ENCODE results near the gene ZBTB34.
A peak's percentile ranks its signal among the peaks of the same experiment; 100 is the strongest.

The ZBTB34 gene

DNA sequence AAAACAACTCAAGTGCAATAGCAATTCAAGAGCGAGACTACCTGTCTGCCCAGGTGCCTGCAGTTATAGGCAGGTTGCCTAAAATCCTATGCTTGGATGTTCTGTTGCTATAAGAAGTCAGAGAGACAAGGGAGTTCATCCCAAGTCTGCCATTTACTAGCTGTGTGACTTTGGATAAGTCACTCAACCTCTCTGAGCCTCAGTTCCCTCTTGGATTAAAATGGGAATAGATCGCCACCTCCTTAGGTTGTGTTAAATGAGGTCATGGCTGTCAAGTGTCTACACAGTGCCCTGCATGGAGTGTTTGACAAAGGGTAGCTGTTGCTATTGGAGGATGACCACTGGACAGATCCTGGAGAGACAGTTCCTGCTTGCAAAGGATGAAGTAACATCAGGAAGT, 1.3 kb upstream of the ZBTB34 start:
- DNase-seq (ENCODE audit: low spot score) = no peak
- no peak overlapping the region for H3K27ac ChIP-seq
- CTCF ChIA-PET = interaction anchor here (0.8 to 2.0 kb wide), 7 partner anchors 10 to 55 kb away, joined by 3 to 7 read pairs (median 4); partner anchors contain the start of gene RALGPS1
- TF ChIP-seq, protein P1, sequence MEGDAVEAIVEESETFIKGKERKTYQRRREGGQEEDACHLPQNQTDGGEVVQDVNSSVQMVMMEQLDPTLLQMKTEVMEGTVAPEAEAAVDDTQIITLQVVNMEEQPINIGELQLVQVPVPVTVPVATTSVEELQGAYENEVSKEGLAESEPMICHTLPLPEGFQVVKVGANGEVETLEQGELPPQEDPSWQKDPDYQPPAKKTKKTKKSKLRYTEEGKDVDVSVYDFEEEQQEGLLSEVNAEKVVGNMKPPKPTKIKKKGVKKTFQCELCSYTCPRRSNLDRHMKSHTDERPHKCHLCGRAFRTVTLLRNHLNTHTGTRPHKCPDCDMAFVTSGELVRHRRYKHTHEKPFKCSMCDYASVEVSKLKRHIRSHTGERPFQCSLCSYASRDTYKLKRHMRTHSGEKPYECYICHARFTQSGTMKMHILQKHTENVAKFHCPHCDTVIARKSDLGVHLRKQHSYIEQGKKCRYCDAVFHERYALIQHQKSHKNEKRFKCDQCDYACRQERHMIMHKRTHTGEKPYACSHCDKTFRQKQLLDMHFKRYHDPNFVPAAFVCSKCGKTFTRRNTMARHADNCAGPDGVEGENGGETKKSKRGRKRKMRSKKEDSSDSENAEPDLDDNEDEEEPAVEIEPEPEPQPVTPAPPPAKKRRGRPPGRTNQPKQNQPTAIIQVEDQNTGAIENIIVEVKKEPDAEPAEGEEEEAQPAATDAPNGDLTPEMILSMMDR (conservative IDR thresholded peaks at IDR 0.05; ENCODE audit: low read depth) = no peak
- POLR2A ChIA-PET (ENCODE audit: low non-redundant PET) = no interaction called here

DNA sequence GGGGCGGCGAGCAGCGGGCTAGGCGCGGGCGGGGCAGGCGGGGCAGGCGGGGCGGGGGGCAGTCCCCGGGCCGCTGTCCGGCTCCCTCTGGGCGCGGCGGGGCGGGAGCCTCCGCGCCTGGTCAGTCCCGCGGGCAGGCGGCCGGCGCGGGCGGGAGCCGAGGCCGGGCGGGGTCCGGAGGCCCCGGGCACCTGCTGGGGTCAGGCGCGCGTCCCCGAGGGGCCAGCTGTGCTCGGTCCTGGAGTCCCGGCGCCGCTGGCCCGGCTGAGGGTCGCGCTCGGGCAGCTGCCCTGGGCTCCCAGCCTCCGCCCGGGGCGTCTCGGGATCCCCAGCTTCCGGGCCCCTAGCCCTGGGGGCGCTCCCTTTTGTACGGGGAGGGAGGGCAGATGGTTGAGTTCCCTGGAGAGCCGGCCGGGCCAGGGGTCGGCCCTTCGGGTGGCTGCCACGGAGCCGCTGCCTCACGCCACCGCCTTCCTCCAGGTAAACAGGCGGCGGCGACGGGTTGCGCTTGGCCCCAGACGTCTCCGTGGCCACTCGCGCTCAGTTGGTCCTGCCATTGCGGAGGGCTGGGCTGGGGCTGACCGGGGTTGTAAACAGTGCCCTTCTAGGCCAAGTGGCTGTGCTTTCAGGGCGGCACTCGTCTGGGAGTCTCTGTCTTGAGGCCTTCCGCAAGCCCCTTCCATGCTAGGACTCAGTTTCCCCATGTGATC, 473 bp downstream of the ZBTB34 start:
- CTCF ChIA-PET = interaction anchor here (0.6 to 2.0 kb wide), 5 partner anchors 8 to 97 kb away, joined by 3 to 6 read pairs (median 4); no protein-coding TSS in a partner anchor
- H3K27ac ChIP-seq = peak overlapping the region; percentile 79
- POLR2A ChIA-PET (ENCODE audit: low non-redundant PET) = no interaction called here
- peak; percentile 42 for DNase-seq (ENCODE audit: low spot score)
- TF ChIP-seq, protein P1 (conservative IDR thresholded peaks at IDR 0.05; ENCODE audit: low read depth) = no peak

DNA sequence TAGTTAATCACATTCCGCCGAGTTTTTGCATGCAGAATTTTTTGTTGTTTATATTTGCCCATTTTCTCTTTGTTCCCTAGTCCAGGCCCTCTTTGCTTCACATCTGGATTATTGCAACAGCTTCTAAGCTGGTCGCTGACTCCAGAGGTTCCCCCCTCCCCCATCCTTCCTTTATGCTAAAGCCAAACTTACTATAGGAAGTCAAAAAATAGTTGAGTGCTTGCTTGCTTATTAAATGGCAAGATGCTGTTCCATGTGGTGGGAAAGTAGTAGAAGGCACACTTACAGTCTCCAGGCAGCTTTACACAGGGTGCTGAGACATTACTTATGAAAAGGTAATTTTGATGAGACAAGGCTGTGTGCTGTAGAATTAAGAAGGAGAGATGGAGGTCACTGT, 1.3 kb downstream of the ZBTB34 start:
- POLR2A ChIA-PET (ENCODE audit: low non-redundant PET) = no interaction called here

DNA sequence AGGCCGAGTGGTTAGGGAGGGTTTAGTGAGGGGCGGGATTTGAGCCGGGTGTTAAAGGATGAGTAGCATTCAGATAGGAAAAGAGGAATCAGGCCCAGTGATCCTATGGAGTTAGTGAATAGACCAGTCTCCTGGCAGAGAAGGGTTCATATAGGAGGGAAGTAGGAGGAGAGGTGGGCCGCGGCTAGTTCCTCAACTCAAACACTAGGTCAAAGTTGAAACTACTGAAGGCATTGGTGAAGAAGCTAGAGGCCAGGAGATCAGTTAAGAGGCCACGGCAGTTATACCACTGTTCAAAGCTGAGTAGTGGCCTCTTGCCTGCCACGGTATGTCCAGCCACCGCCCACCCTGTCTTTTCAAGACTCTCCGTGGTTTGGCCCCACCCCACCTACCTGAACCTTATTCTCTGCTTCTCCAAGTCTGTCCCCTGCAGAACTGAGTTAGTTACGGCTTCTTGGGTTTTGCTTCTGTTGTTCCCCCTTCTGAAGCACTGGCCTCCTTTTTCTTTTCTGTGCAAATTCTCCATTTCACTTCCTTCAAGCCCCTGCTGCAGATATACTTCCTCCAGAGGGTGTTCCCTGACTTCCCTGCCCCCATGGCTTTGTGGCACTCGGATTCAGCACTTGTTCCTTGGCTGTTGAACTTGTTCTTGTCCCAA, 1.8 kb downstream of the ZBTB34 start:
- POLR2A ChIA-PET (ENCODE audit: low non-redundant PET) = interaction anchor here (0.6 kb wide), 1 partner anchor 1328 kb away, joined by 6 read pairs; no protein-coding TSS in a partner anchor
- CTCF ChIA-PET = interaction anchor here (0.5 to 1.2 kb wide), 4 partner anchors 11 to 718 kb away, joined by 3 to 6 read pairs (median 5); no protein-coding TSS in a partner anchor
- no peak for DNase-seq (ENCODE audit: low spot score)

More for the DNA sequence above, 1.3 kb downstream of the ZBTB34 start:
- CTCF ChIA-PET = interaction anchor here (0.9 to 1.2 kb wide), 2 partner anchors 7 to 11 kb away, joined by 3 to 6 read pairs; no protein-coding TSS in a partner anchor
- TF ChIP-seq, protein P1 (conservative IDR thresholded peaks at IDR 0.05; ENCODE audit: low read depth) = no peak
- H3K27ac ChIP-seq = no peak overlapping the region
- no peak for DNase-seq (ENCODE audit: low spot score)

DNA sequence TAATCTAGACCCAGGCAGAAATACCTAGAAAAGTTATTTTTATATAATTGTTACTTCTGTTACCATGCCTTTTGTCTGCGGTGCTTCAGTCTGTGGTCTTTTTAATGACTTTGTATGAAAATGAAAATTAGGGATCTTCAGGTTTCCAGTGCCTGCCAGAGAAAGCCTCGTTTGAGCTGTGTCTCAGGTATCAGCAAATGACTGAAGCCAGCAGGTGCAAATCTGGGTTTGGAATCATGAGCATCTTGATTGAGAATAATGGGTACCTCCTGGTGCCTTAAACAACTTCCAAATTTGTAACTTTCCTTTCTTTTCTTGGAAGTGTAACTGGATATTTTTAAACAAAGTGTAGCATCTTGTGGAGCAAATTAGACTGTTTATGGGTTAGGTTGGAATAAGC, 4.3 kb downstream of the ZBTB34 start:
- CTCF ChIA-PET = interaction anchor here (0.7 kb wide), 1 partner anchor 251 kb away, joined by 3 read pairs; the partner anchor contains the start of gene LMX1B

More for the DNA sequence above, 1.8 kb downstream of the ZBTB34 start:
- TF ChIP-seq, protein P1 (conservative IDR thresholded peaks at IDR 0.05; ENCODE audit: low read depth) = no peak
- no peak overlapping the region for H3K27ac ChIP-seq

DNA sequence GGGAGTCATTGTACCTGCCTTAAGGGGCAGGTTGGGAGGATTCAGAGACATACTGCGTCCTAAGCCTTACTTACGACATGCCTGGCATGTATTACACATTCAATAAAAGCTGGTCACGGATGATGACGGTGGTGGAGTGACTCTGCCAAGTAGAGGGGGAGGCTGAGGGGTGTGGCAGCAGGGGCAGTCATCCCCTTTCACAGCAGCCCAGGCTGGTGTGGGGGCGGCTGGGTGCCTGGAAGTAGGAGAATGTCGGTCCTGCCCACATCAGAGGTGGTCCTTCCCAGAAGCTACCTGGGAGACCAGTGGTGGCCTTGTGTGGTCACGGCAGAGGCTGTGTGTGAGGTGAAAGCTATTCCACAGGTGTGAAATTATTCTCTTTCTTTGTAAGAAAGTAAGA, 8.9 kb downstream of the ZBTB34 start:
- TF ChIP-seq, protein P1 (conservative IDR thresholded peaks at IDR 0.05; ENCODE audit: low read depth) = no peak
- POLR2A ChIA-PET (ENCODE audit: low non-redundant PET) = no interaction called here
- CTCF ChIA-PET = interaction anchor here (0.6 to 1.5 kb wide), 4 partner anchors 8 to 42 kb away, joined by 3 to 5 read pairs (median 4); partner anchors contain the start of gene ZBTB34

More for the DNA sequence above, 4.3 kb downstream of the ZBTB34 start:
- TF ChIP-seq, protein P1 (conservative IDR thresholded peaks at IDR 0.05; ENCODE audit: low read depth) = no peak
- H3K27ac ChIP-seq = no peak overlapping the region
- POLR2A ChIA-PET (ENCODE audit: low non-redundant PET) = no interaction called here
- no peak for DNase-seq (ENCODE audit: low spot score)

More for the DNA sequence above, 8.9 kb downstream of the ZBTB34 start:
- no peak for DNase-seq (ENCODE audit: low spot score)
- 0 out of 2 replicates have a peak overlapping the region, but pooled peaks have one; percentile 24 for H3K27ac ChIP-seq

All from RWPE1 (cell line).